Fibroblast of skin of right quadriceps (primary cell): ENCODE results near the gene WIPF2.
"Not testable (repeated sequence)": the region's sequence is repeated elsewhere in the genome, so short reads cannot be mapped to it uniquely, and the experiment has no call there.

Experiments used
- DNase-seq: peaks from one replicate; pipeline ENCODE4 v3.0.0-alpha.2; 2013

The WIPF2 gene

GRCh38 chr17:40194821-40195220 lies 24.3 kb upstream of the WIPF2 start:
- no peak for DNase-seq

DNA sequence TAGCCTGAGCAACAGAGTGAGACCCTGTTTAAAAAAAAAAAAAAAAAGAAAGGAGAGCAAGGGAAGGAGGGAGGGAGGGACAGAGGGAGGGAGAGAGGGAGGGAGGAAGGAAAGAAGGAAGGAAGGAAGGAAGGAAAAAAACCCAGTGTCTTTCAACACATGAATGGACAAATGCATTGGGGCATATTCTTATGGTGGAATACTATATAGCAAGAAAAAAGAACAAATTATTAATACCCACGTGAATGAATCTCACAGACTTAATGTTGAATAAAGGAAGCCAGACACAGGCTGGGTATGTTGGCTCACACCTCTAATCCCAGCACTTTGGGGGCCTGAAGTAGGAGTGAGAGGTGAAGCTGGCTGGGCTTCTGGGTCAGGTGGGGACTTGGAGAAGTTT lies 21.6 kb upstream of the WIPF2 start:
- no peak for DNase-seq

GRCh38 chr17:40197965-40198456 lies 21.1 kb upstream of the WIPF2 start:
- DNase-seq = not testable (repeated sequence)

DNA sequence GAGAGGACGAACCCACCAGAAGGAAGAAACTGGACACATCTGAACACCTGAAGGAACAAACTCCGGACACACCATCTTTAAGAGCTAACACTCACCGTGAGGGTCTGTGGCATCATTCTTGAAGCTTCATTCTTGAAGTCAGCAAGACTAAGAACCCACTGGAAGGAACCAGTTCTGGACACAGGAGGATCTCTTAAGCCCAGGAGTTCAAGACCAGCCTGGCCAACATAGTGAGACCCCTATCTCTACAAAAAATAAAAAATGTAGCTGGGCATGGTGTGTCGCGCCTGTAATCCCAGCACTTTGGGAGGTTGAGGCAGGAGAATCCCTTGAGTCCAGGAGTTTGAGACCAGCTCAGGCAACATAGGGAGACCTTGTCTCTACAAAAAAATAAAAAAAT lies 20.5 kb upstream of the WIPF2 start:
- no peak for DNase-seq

GRCh38 chr17:40203131-40203530 lies 16.0 kb upstream of the WIPF2 start:
- DNase-seq = no peak

DNA sequence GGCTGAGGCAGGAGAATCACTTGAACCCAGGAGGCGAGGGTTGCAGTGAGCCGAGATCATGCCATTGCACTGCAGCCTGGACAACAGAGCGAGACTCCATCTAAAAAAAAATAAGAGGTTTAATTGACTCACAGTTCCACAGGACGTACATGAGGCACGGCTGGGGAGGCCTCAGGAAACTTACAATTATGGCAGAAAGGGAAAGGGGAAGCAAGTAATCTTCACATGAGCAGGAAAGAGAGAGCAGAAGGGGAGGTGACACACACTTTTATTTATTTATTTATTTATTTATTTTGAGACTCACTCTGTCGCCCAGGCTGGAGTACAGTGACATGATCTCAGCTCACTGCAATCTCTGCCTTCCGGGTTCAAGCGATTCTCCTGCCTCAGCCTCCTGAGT lies 12.9 kb upstream of the WIPF2 start:
- DNase-seq = not testable (repeated sequence)

DNA sequence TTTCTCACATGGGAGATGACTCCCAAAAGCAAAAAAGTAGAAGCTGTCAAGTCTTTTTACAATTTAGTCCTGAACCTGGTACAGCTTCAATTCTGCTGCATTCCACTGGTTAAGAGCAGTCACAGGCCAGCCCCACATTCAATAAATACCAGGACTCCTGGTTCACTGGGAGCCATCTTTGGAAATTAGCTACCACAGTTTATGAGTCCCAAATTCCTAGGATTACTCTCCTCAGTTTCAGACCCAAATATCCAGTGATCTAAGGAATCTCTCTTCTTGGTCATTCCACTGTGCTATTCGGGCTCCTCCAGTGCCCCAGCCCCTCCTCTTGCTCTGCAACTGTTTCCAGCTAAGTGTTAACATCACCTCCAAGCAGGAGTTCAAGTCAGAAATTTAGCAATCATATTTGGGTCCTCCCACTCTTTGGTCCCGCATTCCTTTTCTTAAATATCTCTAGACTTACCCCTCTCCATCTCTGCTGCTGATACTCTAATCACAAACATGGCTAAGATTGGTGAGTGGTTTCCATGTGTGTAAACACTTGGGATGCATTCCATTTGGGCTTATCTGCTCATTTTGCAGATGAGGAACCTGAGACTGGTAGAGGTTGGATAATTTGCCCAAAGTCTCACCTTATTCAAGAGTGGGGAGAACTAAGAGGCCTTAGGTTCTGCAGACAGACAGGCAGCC lies 9.6 kb upstream of the WIPF2 start:
- DNase-seq = peak; percentile 83

DNA sequence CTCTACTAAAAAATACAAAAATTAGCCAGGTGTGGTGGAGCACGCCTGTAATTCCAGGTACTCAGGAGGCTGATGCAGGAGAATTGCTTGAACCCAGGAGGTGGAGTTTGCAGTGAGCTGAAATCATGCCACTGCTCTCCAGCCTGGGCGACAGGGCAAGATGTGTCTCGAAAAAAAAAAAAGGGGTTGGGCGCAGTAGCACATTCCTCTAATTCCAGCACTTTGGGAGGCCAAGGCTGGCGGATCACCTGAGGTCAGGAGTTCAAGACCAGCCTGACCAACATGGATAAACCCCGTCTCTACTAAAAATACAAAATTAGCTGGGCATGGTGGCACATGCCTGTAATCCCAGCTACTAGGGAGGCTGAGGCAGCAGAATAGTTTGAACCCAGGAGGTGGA lies 5.2 kb upstream of the WIPF2 start:
- not testable (repeated sequence) for DNase-seq

GRCh38 chr17:40218006-40218739 lies 931 bp upstream of the WIPF2 start:
- no peak for DNase-seq

- DNase-seq = peak; percentile 55
Observed at GRCh38 chr17:40219594-40220338, 662 bp downstream of the WIPF2 start.

DNA sequence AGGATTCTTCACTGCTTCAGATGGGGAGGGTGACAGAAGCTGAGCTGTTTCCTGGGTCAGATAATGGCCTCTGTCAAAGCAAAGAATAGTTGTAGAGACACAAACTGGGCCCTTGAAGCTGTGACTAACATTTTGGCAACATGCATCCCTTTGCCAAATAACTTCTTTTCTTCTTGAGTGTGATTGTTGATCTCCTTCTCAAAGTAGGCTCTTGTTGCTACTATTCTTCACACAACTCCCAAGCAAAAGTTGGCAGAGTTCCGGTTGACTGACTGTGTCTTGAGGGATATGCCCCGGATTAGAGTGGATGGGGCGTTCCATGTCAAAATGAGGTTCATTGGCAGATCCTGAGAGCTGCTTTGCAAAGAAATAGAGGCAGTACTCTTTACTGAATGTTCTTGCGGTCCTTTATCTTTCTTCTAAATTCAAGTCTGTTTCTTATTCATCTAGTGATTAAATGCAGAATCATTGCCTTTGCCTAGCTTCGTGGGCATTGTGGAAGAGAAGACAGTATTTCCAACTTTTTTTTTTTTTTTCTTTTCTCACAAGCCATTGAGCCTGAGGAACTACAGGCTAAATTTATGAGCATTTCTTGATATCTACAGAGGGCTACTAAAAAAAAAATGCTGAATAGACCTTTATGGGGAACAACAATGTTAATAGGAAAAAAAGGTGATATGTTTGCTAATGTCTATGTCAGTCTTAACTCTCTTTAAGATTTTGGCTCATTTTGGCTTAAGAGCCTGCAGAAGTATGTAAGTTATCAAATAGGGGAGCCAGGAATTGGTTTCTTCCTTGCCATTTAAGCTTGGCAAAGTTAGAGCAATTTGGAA lies 5.8 kb downstream of the WIPF2 start:
- DNase-seq = peak; percentile 18

DNA sequence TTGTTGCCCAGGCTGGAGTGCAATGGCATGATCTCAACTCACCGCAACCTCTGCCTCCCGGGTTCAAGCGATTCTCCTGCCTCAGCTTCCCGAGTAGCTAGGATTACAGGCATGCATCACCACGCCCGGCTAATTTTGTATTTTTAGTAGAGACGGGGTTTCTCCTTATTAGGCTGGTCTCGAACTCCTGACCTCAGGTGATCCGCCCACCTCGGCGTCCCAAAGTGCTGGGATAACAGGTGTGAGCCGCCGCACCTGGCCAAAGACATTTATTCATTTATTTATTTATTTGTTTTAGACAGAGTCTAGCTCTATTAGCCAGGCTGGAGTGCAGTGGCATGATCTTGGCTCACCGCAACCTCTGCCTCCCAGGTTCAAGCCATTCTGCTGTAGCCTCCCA lies 10.0 kb downstream of the WIPF2 start:
- not testable (repeated sequence) for DNase-seq

DNA sequence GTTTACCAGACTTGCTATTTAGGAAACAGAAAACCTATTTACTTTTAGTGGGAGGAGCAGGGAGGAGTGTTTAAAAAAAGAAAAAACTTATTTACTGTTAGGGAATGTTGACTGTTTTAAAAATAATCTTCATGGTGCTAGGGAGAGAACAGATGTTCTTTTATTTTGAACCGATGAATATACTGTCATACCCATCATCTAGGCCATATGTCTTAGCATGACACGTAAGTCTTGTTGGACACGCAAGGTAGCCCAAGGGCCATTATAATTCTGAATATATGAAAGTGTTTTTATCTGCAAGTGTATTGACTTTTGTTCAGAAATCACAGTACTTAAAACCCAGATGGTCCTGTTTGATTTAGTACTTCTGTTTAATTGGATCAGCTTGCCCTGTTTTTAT lies 11.6 kb downstream of the WIPF2 start:
- DNase-seq = no peak

GRCh38 chr17:40231928-40232327 lies 12.8 kb downstream of the WIPF2 start:
- not testable (repeated sequence) for DNase-seq

DNA sequence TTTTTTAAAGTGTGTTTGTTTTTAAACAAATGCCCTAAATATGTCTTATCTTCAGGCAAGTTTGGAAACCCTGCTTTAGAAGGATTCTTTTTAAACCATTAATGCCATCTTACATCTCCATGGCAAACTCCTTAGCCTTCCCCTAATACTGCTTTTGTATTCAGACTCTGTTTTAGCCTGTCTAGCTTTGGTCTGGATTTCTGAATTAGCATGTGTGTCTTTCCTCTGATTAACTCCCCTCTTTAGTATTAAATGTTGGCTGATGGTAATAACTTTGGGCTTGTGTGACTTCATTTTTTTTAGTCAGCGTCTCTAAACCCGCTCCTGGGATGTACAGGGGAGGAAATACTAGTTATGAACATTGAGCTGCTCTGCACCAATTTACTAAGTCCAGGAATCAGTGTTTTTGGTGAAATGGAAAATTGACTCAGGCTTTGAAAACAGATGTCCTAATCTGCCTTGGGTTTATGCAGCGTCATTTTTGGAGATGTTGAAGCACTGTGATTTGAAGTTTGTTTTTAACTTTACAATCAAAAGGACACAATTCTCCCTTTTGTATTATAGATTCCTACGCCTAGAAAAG lies 22.2 kb downstream of the WIPF2 start:
- no peak for DNase-seq

- DNase-seq = peak; percentile 58
Observed at GRCh38 chr17:40242774-40243173, 23.7 kb downstream of the WIPF2 start.

DNA sequence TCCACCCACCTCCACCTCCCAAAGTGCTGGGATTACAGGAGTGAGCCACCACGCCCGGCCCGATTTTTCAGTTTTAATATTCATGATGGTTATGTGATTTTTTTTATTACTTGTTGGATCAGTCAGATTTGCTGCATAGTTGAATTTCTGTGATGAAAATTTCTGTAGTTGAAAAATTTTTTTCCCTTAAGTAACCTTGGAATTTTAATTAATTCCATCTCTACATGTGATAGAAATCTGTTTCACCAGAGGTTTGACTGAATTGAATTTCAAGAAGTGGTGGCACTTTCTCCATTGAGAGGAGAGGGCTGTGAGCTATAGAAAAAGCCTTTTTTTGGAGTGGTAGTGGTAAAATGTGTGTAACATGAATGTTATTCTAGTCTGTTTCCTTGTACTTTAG lies 24.7 kb downstream of the WIPF2 start:
- peak; percentile 48 for DNase-seq

- no peak for DNase-seq
Observed at GRCh38 chr17:40244255-40244654, 25.2 kb downstream of the WIPF2 start.

GRCh38 chr17:40247926-40248495 lies 28.9 kb downstream of the WIPF2 start:
- no peak for DNase-seq

DNA sequence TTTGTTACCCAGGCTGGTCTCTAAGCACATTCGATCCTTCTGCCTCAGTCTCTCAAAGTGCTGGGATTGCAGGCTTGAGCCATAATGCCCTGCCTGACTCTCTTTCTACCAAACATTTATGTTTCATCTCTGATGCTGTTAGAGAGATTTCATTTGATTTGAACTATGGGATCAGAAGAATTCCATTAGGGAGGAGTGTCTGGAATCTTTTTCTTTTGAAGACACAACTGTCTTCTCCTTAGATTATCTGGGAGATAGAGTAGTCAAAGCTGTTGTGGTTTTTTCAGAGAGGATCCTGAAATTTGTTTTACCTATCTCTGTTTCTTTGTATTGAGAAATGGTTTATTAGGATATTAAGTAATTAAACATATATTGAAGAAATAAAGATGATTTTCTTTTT lies 29.4 kb downstream of the WIPF2 start:
- no peak for DNase-seq

DNA sequence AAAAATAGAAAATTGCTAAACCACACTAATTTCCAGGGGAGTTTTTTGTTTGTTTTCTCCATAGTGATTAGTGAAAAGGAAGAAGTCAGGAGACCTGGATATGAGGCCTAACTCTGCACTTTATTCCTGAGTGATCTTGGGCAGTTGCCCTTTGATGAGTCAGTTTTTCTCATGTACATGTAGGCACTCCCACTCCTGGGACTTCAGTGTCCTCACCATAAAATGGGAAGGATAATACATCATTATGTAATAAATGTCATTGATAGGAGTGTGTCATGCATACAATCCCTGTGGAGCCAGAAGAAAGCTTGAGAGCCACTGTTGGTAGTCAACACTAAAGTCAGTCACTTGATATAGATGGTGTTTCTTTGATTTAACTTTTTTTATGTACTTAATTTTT lies 32.5 kb downstream of the WIPF2 start:
- DNase-seq = peak; percentile 82

- no peak for DNase-seq
Observed at GRCh38 chr17:40253565-40253964, 34.5 kb downstream of the WIPF2 start.
